Nephron progenitor cell (in vitro differentiated cells): Measurements from ENCODE around the gene SHBG.

ENCODE experiments used
- DNase-seq: peaks from one replicate; pipeline ENCODE4 v3.0.0; 2021
- H3K27ac Mint-ChIP-seq: 2 replicates; pipeline ENCODE4 v1.8.0; 2021; ENCODE audit warnings: mild to moderate bottlenecking, moderate library complexity, mixed read lengths
- H3K27me3 Mint-ChIP-seq: 2 replicates; pipeline ENCODE4 v1.8.0; 2021; ENCODE audit warnings: mild to moderate bottlenecking, low read depth, mixed read lengths; ENCODE audit not compliant: poor library complexity
- H3K36me3 Mint-ChIP-seq: 2 replicates; pipeline ENCODE4 v1.8.0; 2021; ENCODE audit warnings: low read depth, mixed read lengths
- H3K4me1 Mint-ChIP-seq: 2 replicates; pipeline ENCODE4 v1.8.0; 2021; ENCODE audit warnings: mixed read lengths
- H3K4me3 Mint-ChIP-seq: 2 replicates; pipeline ENCODE4 v1.8.0; 2021; ENCODE audit warnings: mild to moderate bottlenecking, moderate library complexity, mixed read lengths
- H3K9me3 Mint-ChIP-seq: 2 replicates; pipeline ENCODE4 v1.8.0; 2021; ENCODE audit warnings: mild to moderate bottlenecking, moderate library complexity, mixed read lengths
- CTCF ChIP-seq: fragments of 200-600 bp; sonication (generic); IDR thresholded peaks from 2 replicates; pipeline ENCODE4 v1.5.0; 2021; ENCODE audit warnings: antibody characterized with exemption

SHBG gene

GRCh38 chr17:7626956-7627249 is 3.0 kb upstream of the SHBG start:
- DNase-seq: no peak
- peaks cover 10% of the 10 kb centered on the region for H3K36me3 Mint-ChIP-seq
- no peak for TF ChIP-seq CTCF
- H3K4me1 Mint-ChIP-seq: peaks cover 36% of the 10 kb centered on the region
- no peaks in the 10 kb centered on the region for H3K9me3 Mint-ChIP-seq
- peaks cover 12% of the 10 kb centered on the region for H3K27me3 Mint-ChIP-seq
- H3K4me3 Mint-ChIP-seq: peak overlapping the region; percentile 92
- H3K27ac Mint-ChIP-seq: peak overlapping the region; percentile 98

GRCh38 chr17:7627250-7628121 is 2.4 kb upstream of the SHBG start, which contains the start of gene SAT2:
Gene SAT2, minus strand, starts transcription at chr17:7627821. Its CDS starts 186 bp downstream, at chr17:7627635.
- peaks cover 40% of the 10 kb centered on the region for H3K4me1 Mint-ChIP-seq
- peak within 1 kb of the TSS; percentile 98 for H3K27ac Mint-ChIP-seq
- H3K27me3 Mint-ChIP-seq: peaks cover 9% of the 10 kb centered on the region
- H3K9me3 Mint-ChIP-seq: no peaks in the 10 kb centered on the region
- no peak for TF ChIP-seq CTCF
- peak within 1 kb of the TSS; percentile 92 for H3K4me3 Mint-ChIP-seq
- H3K36me3 Mint-ChIP-seq: peaks cover 10% of the 10 kb centered on the region
- peak; percentile 98 for DNase-seq

GRCh38 chr17:7631398-7632380 is 1.8 kb downstream of the SHBG start:
- Mint-ChIP-seq H3K36me3 (peaks cover 2% of the 10 kb centered on the region), H3K4me1 (peaks cover 60% of the 10 kb centered on the region), H3K27me3 (peaks cover 2% of the 10 kb centered on the region), H3K9me3 (no peaks in the 10 kb centered on the region), H3K27ac (peak overlapping the region; percentile 86), H3K4me3 (no peak overlapping the region)
- no peak for DNase-seq
- no peak for TF ChIP-seq CTCF

DNA sequence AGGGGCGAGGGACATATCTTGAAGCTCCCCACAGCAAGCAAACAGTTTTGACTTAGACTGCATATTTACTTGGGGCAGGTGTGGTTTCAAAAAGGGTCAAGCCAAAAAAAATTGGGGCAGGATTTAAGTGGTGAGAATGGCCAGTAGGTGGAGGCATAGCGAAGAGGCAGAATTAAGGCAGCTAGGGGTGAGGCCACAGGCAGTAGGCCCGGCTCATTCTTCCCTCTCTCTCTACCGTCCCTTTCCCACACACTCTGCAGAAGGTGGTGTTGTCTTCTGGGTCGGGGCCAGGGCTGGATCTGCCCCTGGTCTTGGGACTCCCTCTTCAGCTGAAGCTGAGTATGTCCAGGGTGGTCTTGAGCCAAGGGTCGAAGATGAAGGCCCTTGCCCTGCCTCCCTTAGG is 2.6 kb downstream of the SHBG start:
- H3K9me3 Mint-ChIP-seq: no peaks in the 10 kb centered on the region
- H3K27me3 Mint-ChIP-seq: peaks cover 2% of the 10 kb centered on the region
- no peaks in the 10 kb centered on the region for H3K36me3 Mint-ChIP-seq
- no peak overlapping the region for H3K27ac Mint-ChIP-seq
- peak; percentile 45 for TF ChIP-seq CTCF
- no peak overlapping the region for H3K4me3 Mint-ChIP-seq
- DNase-seq: no peak
- H3K4me1 Mint-ChIP-seq: peaks cover 58% of the 10 kb centered on the region

DNA sequence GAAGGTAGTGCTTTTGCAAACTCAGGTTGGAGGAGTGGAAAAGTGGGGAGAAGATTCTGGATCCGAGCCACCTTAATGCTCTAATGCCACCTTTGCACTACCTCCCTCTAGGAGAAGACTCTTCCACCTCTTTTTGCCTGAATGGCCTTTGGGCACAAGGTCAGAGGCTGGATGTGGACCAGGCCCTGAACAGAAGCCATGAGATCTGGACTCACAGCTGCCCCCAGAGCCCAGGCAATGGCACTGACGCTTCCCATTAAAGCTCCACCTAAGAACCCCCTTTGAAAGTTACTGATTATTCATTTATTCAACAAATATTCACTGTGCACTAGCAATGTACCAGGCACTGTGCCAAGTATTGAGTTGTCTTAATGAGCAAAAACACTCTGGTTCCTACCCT is 3.2 kb downstream of the SHBG start:
- Mint-ChIP-seq H3K36me3 (no peaks in the 10 kb centered on the region), H3K27me3 (peaks cover 2% of the 10 kb centered on the region), H3K27ac (peak overlapping the region; percentile 72), H3K9me3 (no peaks in the 10 kb centered on the region), H3K4me1 (peaks cover 58% of the 10 kb centered on the region), H3K4me3 (no peak overlapping the region)
- TF ChIP-seq CTCF: no peak
- DNase-seq: no peak
